ENCODE results near the gene HRAS.
"Not testable (repeated sequence)": the region's sequence is repeated elsewhere in the genome, so short reads cannot be mapped to it uniquely, and the experiment has no call there.

The HRAS gene

DNA sequence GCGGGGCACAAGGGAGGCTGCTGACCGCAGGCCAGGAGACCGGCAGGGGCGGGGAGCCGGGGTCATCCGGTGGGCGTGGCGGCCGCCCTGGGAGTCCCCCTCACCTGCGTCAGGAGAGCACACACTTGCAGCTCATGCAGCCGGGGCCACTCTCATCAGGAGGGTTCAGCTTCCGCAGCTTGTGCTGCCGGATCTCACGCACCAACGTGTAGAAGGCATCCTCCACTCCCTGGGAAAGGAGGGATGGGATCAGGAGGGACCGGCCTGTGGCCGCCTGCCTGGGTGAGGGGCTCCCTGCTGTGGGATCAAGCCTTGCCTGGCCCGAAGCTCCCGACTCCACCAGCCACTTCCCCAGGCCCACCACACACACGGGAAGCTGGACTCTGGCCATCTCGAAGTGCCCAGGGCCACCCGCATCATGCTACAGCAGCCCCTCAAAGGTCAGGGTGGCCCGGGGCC is 2.8 kb downstream of the HRAS start:
- DNase-seq, result no peak

DNA sequence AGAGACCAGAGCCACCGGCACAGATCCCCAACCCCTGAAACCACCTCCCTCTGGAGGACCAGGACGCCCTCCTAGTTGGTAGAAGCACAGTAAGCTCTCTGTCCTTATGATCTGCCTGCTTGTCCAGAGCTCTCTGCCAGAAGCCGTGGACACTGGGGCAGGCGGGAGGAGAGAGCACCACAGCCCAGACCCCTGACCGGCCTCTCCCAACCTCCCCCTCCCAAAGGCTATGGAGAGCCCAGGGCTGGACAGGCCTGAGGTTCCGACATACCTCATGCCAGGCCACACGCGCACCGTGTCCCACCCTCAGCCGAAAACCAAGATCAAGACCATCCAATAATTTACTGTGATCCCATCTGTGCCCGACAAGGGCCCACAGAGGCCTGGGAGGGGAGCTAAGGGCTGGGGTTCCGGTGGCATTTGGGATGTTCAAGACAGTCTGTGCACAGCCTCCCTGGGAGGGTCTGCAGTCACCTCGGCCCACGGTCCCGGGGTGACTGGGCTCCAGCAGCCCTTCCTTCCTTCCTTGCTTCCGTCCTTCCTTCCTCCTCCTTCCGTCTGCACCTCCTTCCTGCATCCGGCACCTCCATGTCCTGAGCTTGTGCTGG is 3.4 kb downstream of the HRAS start:
- DNase-seq, result no peak

DNA sequence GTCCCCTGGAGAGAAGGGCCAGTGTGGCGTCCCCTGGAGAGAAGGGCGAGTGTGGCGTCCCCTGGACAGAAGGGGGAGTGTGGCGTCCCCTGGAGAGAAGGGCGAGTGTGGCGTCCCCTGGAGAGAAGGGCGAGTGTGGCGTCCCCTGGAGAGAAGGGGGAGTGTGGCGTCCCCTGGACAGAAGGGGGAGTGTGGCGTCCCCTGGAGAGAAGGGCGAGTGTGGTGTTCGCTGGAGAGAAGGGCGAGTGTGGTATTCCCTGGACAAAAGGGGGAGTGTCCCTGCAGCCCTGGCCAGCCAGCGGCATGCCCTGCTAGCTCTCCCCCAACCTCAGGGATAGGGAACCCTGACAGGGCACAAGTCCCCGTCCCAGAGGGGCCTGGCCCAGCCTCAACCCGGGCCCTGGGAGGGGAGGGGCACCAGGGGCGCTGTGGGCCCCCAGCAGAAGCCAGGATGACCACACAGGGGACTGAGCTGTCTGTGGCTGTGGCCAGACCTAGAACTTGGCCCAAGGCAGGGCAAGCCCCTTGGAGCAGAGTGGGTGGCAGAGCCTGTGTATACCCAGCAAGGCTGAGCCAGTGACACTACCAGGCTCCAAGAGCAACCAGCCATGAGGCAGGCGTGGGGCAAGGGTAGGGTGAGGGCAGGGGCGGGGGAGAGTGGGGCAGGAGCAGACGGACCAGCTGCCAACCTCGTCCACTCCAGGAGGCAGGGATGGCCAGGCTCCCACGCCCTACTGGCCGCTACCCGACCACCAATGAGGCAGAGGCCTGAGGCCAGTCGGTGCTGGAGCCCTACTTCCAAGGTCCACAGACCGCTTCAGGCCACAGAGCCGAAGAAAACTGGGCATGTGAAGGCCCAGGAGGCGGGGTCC is 4.2 kb downstream of the HRAS start:
- no peak for DNase-seq

- DNase-seq, result no peak
Observed at GRCh38 chr11:529728-530411, 5.5 kb downstream of the HRAS start.

DNA sequence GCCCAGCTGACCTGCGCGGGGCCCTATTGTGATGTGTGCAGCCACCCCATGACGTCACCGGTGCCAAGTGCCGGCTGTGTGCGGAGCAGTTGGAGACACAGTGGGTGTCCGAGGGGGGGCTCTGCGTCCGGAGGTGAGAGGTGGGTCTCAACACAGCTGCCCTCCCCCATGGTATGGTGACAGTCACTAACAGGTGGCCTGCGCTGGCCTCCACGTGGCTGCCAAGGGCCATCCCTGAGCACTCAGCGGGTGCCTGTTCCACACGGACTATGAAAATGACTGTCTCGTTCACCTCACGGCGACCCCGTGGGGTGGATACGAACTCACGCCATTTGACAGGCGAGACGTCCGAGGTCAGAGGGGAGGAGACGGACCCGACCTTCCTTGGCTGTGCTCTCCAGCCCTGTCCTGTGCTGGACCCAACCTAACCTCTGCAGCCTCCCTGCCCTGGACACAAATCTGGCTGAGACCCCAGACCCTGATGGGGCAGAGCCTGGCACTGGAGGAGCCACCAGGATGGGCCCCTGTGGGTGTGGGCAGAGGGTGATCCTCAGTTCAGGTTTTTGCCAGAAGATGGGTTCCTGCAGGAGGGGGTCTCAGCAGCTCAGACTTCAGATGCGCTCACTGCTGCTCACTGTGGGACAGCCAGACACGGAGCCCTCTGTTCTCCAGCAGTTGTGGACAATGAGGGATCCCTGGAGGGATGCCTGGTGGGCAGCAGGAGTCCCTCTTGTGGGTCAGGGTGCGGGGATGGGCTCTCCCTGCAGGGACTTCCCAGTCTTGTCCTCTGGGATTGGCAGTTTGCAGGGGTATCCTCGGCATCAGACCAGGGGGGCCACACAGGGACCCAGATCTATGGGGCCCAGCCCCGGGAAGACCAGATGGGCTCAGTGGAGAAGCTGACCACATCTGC is 6.3 kb downstream of the HRAS start:
- peak; percentile 37 for DNase-seq

- no peak for DNase-seq
Observed at GRCh38 chr11:528166-528814, 7.1 kb downstream of the HRAS start.

- DNase-seq, result no peak
Observed at GRCh38 chr11:526192-526591, 9.2 kb downstream of the HRAS start.

- no peak for DNase-seq
Observed at GRCh38 chr11:521177-521688, 14.1 kb downstream of the HRAS start.

DNA sequence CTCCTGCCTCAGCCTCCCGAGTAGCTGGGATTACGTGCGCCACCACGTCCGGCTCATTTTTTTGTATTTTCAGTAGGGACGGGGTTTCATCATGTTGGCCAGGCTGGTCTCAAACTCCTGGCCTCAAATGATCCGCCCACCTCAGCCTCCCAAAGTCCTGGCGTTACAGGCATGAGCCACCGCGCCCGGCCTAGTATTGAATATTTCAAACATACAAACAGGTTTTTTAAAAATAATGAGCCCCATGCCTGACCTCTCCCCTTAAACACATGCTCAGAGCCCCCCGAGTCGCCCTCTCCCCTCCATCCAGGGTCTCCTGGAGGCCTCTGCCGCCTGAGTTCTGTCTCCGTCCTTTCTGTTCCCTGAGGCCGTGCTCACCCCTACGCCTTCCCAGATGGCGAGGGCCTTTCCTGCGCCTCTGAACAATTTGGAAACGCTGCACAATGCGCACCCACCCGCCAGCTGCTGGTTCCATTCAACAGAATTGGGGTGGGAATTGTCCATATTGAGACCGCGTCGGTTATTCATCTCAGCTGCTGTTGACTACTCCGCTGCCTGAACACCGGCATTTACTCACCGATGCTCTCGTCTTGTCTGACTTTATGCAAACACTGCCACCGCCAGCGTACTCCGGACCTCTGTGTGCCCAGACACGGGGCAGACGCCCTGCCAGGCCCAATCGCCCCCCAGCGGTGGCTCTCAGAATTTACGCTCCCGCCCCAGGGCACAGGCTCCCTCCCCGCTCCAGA is 14.8 kb downstream of the HRAS start:
- DNase-seq, result no peak

DNA sequence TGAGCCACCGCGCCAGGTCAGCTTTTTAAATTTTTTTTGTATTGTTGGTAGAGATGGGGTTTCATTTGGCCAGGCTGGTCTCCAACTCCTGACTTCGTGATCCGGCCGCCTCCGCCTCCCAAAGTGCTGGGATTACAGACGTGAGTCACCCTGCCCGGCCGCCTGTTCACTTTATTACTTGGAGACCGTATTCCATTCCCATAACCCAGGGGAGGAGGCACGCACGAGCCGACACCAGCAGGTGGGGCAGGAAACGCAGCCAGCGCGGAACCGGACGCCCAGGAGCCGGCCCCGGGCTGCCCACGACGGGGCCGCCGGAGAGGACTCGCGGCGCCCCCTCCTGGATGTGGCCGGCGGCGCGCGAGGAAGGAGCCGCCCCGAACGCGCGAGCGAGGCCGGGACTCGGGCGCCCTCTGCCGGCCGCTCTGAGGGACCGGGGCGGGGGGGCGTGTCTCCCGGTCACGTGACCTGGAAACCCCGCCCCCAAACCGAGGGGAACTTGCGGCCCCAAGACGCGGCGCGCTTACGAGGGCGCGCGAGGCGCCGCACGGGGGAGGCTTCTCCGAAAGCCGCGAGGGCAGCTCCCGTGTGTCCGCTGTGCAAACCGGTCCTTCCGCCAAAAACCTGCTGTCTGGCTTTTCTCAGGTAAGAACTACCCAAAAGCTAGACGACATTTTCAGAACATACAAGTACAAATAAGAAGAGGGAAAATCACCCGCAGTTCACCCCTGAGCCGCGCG is 16.7 kb downstream of the HRAS start:
- DNase-seq, result no peak

- not testable (repeated sequence) for DNase-seq
Observed at GRCh38 chr11:516918-517685, 18.3 kb downstream of the HRAS start.

GRCh38 chr11:516400-516799 is 19.0 kb downstream of the HRAS start:
- no peak for DNase-seq

DNA sequence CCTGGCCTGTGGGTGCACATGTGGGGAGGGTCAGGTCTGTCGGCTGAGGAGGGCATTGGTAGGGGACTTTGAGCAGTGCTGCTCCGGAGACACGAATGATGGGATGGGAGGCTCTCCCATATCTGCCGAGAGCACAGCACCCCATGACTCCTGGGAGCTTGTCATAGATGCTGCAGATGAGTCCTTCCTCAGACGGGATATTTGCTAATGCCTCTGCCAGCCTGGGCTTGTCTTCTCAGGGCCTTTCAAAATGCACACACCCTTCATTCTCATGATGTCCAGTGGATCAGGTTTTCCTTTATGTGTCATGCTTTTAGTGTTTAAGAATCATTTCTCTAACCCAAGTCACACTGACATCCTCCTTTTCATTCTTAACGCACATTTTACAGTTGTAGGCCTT is 20.2 kb downstream of the HRAS start:
- DNase-seq, result no peak

DNA sequence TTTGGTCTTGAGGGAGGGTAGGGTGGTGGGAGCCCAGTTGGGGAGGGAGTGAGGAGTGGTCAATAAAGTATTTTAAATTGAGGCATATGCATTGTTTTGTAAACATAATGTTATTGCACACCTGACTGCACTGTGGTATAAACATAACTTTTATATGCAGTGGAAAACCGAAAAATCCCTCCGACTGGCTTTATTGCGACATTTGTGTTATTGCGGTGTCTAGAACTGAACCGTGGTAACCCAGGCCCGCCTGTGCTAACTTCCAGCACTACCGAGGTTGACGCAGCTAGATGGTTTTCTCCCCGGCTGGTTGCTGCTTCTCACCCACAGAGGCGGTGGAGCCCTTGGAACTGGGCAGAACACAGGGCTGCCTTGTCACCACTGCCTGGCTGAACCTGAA is 20.8 kb downstream of the HRAS start:
- no peak for DNase-seq

DNA sequence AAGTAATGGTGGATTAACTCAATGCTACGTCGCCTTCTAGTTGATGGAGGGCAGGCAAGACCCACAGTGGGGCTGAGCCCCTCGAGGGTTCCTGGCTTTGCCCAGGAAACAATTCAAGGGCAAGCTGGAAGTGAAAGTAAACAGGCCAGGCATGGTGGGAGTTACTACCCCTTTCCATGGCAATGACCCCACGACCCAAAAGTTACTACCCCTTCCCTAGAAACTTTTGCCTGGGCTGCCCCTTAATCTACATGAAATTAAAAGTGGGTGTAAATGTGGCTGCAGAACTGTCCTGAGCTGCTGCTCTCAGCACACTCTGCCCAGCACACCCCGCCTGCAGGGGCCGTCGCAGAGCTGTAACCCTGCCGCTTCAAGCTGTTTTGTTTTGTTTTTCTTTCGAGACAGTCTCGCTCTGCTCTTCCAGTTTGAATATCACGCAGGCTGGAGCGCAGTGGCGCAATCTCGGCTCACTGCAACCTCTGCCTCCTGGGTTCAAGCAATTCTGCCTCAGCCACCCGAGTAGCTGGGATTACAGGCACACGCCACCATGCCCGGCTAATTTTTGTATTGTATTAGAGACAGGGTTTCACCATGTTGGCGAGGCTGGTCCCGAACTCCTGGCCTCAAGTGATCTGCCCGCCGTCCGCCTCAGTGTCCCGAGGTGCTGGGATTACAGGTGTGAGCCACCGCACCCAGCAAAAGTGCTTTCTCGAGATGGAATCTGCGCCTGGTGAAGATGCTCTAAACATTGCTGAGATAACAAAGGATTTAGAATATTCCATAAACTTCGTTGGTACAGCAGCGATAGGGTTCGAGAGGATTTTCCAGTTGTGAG is 22.4 kb downstream of the HRAS start:
- DNase-seq, result no peak

DNA sequence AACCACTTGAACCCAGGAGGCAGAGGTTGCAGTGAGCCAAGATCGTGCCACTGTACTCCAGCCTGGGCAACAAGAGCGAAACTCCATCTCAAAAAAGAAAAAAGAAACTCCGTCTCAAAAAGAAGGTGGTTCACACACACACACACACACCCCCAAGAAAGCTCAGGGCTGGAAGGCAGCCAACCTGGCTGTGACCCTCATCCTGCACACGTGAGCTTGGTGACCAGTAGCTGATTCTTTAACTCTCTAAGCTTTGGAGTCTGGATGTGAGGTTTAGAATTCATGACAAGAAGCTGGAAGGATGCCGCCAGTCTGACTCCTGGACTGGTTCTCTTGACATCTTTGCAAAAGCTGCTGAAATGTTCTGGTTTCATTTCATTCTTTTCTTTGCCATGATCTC is 26.4 kb downstream of the HRAS start:
- no peak for DNase-seq

DNA sequence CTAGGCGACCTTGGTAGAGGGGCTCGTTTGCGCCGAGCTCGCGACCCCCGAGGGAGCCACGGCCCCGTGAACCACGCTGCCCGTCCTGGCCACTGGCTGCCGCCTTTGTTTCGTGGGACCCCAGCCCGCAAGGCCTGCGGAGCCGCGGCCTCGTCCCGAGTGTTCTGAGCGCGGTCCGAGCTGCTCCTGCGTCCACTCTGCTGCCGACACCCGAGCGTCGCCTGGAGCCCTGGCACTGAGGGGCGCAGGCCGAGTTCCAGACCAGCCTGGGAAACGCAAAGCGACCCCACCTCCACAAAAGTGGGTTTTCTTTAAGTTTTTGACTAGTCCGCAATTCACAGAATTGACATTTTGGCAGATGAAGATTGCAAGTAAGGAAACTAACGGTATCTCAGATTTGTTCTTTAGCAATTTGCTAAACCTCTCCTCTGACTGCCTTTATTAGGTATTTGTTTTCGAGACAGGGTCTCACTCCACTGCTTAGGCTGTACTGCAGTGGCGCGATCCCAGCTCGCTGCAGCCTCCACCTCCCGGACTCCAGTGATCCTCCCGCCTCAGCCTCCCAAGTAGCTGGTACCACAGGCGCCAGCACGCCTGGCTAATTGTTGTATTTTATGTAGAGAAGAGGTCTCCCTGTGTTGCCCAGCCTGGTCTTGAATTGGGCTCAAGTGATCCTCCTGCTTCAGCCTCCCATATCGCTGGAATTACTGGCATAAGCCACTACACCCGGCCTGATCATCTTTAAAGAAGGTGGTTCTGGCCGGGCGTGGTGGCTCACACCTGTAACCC is 27.5 kb downstream of the HRAS start:
- DNase-seq, result peak; percentile 29

Data from NCI-H345 (cell line).